Tongue (tissue), 2 donors: Measurements from ENCODE around the gene TRIM5. TPM values are rescaled to one million over a fixed set of nuclear protein-coding genes. Genes with fewer than 3 reads are reported as not detected.

Source experiments
- DNase-seq: peaks from one replicate; pipeline ENCODE4 v3.0.0-alpha.2; 2015
- total RNA-seq: library from RNA; depleted of rRNA; stranded (reverse); fragments of >200 nt; gene quantifications from one replicate; pipeline ENCODE4 v1.2.3, GENCODE V29; 2014

Gene TRIM5
- total RNA-seq, 1 donor from 2014 or later, result 16.3 TPM

DNA sequence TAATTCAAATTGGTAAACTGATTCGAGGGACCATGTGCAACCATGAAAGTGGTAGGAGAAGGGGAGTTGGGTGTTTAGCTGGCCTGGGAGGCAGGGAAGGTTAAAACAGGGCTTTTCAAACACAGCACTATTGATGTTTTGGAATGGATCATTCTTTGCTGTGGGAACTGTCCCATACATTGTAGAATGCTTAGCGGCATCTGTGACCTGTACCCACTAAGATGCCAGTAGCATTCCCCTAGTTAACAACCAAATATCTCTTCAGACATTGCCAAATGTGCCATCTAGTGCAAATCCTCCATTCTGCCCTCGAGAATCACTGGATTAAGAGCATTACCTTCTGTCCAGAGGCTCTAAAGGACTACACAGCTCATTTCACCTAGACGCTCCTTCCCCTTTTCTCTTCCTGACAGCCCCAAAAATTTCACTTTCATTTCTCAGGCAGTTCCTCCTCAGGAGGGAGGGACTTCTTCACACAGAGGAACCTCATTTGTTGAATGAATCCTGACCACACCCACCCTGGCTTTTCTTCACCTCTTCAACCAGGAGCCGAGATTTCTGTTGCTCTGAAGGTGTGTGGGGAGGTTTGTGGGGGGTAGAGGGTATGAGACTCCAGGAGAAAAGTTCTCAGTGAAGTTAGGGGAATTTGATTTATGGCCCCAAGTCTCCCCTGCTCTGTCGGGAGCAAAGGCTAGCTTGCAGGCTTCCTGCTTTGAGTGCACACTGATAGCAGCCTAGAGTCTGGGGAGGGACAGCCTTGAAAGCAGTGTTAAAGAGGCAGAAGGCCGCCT lies 60.2 kb downstream of the TRIM5 start, which contains the start of gene TRIM34:
Gene TRIM34 (plus strand): TSS at position 513 of the 791 bp plus-strand sequence. CDS start 7,331 bp downstream, outside the sequence.
- DNase-seq, result peak; percentile 65

DNA sequence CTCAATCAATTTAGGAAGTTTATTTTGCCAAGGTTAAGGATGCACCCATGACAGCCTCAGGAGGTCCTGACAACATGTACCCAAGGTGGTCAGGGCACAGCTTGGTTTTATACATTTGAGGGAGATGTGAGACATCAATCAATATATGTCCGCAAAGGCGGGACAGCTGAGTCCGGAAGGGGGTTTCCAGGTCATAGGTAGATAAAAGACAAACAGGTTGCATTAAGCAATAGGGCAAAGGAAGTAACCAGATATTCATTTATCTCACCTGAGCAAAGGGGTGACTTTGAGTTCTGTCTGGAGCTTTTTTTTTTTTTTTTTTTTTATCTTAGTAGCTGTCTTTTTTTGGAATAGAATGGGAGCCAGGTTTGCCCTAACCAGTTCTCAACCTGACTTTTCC lies 62.1 kb downstream of the TRIM5 start:
- no peak for DNase-seq

DNA sequence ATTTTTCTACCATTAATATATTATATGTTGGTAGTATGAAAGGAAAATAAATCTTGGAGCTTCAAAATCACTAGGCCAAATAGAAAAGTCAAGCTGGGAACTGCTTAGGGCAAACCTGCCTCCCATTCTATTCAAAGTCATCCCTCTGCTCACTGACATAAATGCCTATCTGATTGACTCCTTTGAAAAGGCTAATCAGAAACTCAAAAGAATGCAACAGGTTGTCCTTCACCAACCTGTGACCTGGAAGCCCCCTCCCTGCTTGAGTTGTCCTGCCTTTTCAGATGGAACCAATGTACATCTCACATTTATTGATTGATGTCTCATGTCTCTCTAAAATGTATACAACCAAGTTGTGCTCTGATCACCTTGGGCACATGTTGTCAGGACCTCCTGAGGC lies 63.3 kb downstream of the TRIM5 start:
- DNase-seq, result no peak

DNA sequence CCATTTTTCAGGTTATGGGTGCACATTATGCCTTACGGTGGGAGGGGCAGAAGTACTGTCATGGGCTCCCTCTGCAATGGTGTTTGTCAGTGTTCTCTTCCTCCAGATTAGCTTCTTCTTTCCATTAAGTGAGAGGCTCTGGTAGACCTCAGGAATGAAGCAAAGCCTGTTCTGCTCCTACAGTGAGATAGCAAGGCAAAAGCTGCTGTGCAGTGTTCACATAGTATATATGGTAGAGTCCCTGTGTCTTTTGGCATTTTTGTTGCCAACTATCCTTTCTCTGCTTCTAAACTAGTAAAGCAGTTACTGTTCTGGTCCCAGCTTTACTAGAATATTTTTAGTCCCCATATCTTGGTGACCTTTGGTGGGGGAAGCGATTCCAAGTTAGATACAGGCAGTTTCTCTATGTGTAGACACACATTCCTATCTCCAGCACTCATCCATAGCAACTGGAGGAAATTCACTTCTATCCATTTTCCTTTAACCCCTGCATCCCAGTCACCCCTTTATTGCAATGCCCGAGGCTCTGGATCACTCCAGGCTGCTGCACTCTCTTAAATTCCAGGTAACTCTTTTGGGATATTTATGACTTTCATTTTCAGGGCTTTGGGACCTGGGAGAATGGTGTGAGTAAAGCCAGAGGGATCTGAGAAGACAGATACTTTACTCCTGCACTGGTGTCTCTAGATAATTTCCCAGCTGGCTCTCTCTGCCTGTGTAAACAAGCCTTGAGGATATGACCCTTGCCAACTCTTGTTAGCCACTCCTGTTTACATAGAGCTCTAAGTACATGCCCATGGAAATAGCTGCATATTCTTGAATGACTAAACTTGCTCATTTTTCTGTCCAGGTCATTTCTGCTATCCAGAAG lies 64.0 kb downstream of the TRIM5 start:
- no peak for DNase-seq

DNA sequence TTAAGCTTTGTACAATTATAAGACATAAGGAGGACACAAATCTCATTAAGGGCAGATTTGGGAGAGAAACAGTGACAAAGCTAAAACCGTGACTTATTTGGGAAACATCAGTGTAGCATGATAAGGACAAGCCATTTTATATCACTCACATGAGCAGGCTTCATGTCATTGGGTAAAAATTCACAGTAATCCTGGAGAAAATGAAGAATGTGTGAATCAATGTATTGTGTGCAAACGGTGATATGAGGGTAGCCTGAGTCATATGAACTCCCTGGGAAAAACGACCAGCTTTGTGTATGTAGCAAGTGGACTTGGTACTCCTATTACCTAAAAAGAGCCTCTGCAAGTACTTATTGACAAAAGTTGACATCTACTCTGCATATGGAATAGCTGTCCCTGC lies 66.1 kb downstream of the TRIM5 start:
- DNase-seq, result no peak

Other genes starting within 250 kb of the TRIM5 start
- not detected for gene OR51I1, start 243.6 kb downstream of the TRIM5 start, total RNA-seq
- not detected for gene OR51I2, start 235.8 kb downstream of the TRIM5 start, total RNA-seq
- not detected for gene OR52D1, start 196.4 kb downstream of the TRIM5 start, total RNA-seq
- gene UBQLN3, start 175.1 kb downstream of the TRIM5 start, total RNA-seq, result not detected
- gene UBQLNL, start 168.4 kb downstream of the TRIM5 start, total RNA-seq, result 0.10 TPM
- not detected for gene OR52H1, start 136.5 kb downstream of the TRIM5 start, total RNA-seq
- gene OR52B6, start 104.2 kb downstream of the TRIM5 start, total RNA-seq, result not detected
- gene TRIM6, start 88.4 kb downstream of the TRIM5 start, total RNA-seq, result 6.5 TPM
- gene TRIM34, start 60.1 kb downstream of the TRIM5 start, total RNA-seq, result 8.1 TPM
- 13.4 TPM for gene TRIM22, start 4.7 kb upstream of the TRIM5 start, total RNA-seq
- 0.10 TPM for gene OR56B1, start 51.4 kb upstream of the TRIM5 start, total RNA-seq
- not detected for gene OR52N4, start 69.2 kb upstream of the TRIM5 start, total RNA-seq
- not detected for gene OR52N5, start 98.3 kb upstream of the TRIM5 start, total RNA-seq
- gene OR52N1, start 106.2 kb upstream of the TRIM5 start, total RNA-seq, result not detected
- not detected for gene OR52N2, start 123.8 kb upstream of the TRIM5 start, total RNA-seq
- gene OR52E6, start 156.8 kb upstream of the TRIM5 start, total RNA-seq, result not detected
- gene OR52E8, start 172.6 kb upstream of the TRIM5 start, total RNA-seq, result not detected
- not detected for gene OR52E4, start 195.6 kb upstream of the TRIM5 start, total RNA-seq
- not detected for gene OR52E5, start 208.1 kb upstream of the TRIM5 start, total RNA-seq